ENCODE results near the gene GAS2L2. TPM values are rescaled to one million over a fixed set of nuclear protein-coding genes. Genes with fewer than 3 reads are reported as not detected.
A peak's percentile ranks its signal among the peaks of the same experiment; 100 is the strongest.

GAS2L2 gene
- polyA plus RNA-seq, 4 donors = 0.05 to 0.07 TPM; not detected in 2

DNA sequence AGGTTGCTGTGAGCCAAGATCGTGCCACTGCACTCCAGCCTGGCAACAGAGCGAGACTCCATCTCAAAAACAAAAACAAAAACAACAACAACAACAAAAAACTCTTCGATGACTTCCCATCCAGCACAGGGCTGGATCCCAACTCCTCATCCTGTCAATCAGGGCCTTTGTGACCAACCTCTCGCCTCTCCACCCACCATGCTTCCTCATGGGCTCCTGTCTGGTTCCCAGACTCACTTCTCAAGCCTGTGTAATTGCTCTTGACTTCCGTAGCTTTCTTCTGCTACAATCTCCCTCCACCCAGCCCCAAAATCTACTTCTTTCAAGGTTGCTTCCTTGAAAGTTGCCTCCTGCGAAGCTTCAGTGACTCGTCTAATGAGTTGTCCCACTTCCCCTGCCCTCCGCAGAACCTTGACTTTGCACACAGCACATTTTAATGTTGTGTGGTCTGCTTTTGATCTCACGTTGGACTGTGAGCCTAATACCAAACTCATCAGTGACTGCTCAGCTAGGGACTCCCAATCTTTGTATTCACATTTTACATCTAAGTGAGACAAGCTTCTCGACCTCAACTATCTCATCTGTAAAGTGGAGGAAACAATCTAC, 22.5 kb downstream of the GAS2L2 start:
- no peak for DNase-seq (ENCODE audit: low read depth in 4 of 4, low spot score in 3 of 4)

DNA sequence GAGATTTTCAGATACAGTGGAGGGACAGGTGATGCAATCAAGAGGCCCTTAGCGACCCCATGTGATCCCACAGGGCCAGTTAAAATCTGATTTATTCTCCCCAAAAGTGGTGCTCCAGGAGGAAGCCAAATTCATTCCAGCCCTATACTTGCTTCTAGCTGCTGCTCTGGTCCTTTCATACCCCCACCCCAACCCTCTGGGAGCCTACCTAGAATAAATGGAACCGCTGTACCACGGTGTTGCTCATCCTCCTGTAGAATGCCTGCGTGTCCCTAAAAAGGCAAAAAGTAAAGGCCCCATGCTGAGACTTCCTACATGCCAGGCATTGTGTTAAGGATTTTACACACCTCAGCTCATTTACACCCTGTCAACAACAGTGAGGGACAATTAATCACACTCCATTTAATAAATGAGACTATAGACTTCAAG, 23.6 kb downstream of the GAS2L2 start:
- no peak for DNase-seq (ENCODE audit: low read depth in 4 of 4, low spot score in 3 of 4)

- no peak for DNase-seq (ENCODE audit: low read depth in 4 of 4, low spot score in 3 of 4)
These were observed 24.5 kb downstream of the GAS2L2 start for GRCh38 chr17:35728551-35728950.

- no peak for DNase-seq (ENCODE audit: low read depth in 4 of 4, low spot score in 3 of 4)
These were observed 25.4 kb downstream of the GAS2L2 start for GRCh38 chr17:35727635-35728034.

GRCh38 chr17:35726953-35727460, 26.0 kb downstream of the GAS2L2 start:
- DNase-seq (ENCODE audit: low read depth in 4 of 4, low spot score in 3 of 4) = no peak

DNA sequence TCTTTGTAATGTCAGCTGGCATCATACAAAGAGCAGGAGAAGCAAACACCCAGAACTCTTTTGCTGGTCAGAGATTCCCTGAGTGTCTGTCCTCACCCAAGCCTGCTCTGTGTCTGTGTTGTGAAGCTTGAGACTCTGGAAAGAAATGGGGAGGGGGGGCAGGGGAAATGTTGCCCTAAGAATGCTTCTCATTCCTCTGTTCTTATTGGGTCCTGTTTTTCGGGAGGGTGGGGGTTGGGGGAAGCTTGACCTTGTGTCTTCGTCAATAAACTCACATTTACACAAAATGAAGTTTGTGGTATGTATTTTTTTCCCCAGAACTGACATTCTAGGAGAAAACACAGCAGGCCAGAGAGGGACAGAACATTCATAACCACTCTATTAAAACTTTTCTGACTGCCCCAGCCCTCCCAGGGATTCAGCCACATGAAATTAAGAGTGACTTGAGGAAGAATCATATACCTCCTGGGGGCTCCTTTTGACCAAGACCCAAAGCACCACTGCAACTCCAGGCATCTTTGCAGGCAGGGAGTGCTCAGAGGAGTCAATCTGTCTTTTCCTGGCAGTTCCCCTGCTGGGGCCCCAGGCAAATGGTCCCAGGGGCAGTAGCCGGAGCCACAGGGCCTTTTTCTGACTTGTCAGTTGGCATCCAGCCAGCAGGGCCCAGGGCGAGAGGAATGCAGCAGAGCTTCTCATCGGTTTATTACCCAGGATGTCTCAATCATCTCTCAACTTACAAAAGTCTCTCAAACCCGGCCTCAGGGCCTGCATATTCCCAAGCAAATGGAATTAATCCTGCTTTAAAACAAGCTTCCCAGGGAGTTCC, 26.7 kb downstream of the GAS2L2 start:
- DNase-seq (ENCODE audit: low read depth in 4 of 4, low spot score in 3 of 4) = peak in 3 of 4 donors; percentile 43 to 51 (median 47)

- no peak for DNase-seq (ENCODE audit: low read depth in 4 of 4, low spot score in 3 of 4)
These were observed 27.3 kb downstream of the GAS2L2 start for GRCh38 chr17:35725802-35726126.

DNA sequence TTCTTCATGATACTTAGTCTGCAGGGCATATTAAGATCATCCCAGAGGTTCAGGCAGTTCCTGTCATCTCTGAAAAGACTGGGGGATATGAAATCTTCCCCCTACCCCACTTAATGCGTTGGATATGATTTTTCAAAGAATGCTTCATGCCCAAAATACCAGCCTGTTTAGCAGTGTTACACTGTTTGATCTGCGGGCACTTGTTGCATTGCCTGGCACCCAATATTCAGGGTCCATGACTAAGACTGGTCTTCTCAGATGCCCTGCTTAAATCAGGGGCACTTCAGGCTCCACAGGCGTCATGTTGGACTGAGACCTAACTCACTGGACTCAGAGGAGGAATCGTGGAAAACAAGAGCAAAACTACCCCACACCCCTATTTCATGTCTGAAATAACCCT, 28.0 kb downstream of the GAS2L2 start:
- DNase-seq (ENCODE audit: low read depth in 4 of 4, low spot score in 3 of 4) = no peak

DNA sequence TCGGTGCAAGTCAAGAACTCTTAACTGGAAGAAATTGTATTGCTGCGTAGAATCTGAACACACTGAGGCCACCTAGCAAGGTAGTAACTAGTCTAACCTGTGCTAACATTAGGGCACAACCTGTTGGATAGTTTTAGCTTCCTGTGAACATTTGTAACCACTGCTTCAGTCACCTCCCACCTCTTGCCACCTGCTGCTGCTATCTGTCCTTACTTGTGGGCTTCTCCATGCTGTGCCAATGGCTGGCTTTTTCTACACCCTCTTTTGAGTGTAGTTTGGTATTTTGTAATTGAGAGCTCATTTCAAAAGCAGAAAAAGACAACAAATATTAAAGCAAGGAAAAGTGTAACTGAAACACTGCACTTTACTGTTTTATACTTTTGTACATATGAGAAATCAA, 29.3 kb downstream of the GAS2L2 start:
- DNase-seq (ENCODE audit: low read depth in 4 of 4, low spot score in 3 of 4) = no peak

- DNase-seq (ENCODE audit: low read depth in 4 of 4, low spot score in 3 of 4) = no peak
These were observed 35.6 kb downstream of the GAS2L2 start for GRCh38 chr17:35717475-35717874.

- DNase-seq (ENCODE audit: low read depth in 4 of 4, low spot score in 3 of 4) = no peak
These were observed 36.1 kb downstream of the GAS2L2 start for GRCh38 chr17:35716897-35717465.

DNA sequence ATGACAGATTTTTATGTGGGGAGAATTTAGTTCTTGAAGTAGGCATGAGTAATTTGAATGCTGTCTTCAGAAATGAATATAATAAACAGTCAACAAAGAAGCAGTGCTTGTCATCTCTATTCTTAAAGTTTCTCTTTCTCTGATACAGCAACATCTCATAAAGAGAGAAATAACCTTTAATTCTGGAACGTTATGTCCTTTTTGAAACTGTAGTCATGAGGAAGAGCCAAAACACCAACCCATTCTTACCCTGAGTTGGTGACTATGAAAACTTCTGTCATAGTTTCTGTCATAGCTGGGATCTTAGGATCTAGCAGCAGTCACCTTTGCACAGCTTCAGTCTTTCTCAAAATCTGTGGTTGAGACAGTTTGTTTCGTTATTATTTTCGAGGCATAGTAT, 36.9 kb downstream of the GAS2L2 start:
- no peak for DNase-seq (ENCODE audit: low read depth in 4 of 4, low spot score in 3 of 4)

- no peak for DNase-seq (ENCODE audit: low read depth in 4 of 4, low spot score in 3 of 4)
These were observed 37.6 kb downstream of the GAS2L2 start for GRCh38 chr17:35715416-35715815.

DNA sequence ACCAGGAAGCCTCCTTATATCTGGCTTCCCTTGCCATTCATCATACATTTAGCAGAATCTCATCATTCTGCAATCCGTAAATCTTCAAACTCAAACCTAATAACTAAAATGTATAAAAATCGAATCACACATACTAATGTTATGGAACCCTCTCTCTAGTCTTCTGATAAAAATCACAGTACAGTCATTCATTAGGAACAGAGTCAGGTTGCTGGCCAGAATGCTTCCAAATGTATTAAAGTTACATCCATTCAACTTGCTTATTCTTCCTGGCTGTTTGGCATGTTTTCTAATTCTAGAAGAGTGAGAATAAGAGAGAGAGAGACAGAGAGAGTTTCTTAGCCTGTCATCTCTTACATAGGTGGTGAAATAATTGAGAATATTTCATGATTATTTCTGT, 38.1 kb downstream of the GAS2L2 start:
- DNase-seq (ENCODE audit: low read depth in 4 of 4, low spot score in 3 of 4) = no peak

- DNase-seq (ENCODE audit: low read depth in 4 of 4, low spot score in 3 of 4) = peak in 3 of 4 donors; percentile 39 to 49 (median 46)
These were observed 39.8 kb downstream of the GAS2L2 start for GRCh38 chr17:35713069-35713728.

DNA sequence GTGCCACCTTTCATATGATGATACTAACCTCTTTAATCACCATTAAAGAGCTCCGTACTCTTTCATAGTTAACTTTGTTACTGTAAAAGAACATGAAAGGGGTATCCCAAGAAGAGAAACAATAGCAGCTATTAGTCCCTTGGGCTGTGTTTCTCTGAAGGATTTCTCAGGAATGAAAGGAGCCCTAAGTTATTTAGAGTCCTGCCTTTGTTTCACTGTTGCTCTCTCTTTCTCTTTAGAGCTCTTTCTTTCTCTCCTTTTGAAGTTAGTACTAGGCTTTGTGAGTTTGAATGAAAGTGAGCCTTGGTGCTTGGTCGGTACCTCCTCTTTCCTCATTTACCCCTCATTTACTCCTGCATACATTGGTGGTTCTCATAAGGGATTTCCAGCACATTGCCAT, 42.1 kb downstream of the GAS2L2 start:
- DNase-seq (ENCODE audit: low read depth in 4 of 4, low spot score in 3 of 4) = no peak

- no peak for DNase-seq (ENCODE audit: low read depth in 4 of 4, low spot score in 3 of 4)
These were observed 43.2 kb downstream of the GAS2L2 start for GRCh38 chr17:35709874-35710273.

DNA sequence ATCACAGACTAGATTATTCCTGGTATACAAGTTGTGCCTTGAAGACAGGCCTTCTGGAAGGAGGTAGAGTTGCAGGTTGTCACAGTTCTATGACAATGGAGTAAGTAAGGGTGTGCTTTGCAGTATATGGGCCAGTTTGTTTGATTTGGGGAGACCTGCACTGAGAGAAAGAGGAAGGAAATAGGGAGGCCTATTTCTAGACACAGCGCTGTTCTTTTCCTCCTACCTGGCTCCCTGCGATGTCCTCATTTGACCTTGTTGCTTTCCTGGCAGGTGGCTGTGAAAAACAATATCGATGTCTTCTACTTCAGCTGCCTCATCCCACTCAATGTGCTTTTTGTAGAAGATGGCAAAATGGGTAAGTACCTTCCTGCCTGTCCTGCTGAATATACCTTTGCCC, 44.1 kb downstream of the GAS2L2 start:
- DNase-seq (ENCODE audit: low read depth in 4 of 4, low spot score in 3 of 4) = no peak

- DNase-seq (ENCODE audit: low read depth in 4 of 4, low spot score in 3 of 4) = no peak
These were observed 44.9 kb downstream of the GAS2L2 start for GRCh38 chr17:35708149-35708548.

GRCh38 chr17:35705705-35706104, 47.3 kb downstream of the GAS2L2 start:
- no peak for DNase-seq (ENCODE audit: low read depth in 4 of 4, low spot score in 3 of 4)

DNA sequence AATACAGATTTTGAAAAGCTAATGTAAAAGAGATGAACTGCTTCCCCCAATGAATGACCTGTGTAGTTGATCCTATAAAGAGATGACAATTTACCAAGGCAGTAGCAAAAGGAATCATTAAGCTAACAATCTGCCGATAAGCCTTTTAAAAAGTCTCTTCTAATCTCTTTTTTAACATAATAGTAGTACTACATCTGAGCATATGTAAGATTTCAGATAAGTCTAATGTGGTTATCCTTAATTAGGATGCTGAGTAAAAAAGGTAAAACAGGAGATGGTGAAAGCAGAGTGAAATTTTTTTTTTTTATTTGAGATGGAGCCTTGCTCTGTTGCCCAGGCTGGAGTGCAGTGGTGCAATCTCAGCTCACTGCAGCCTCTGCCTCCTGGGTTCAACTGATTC, 47.8 kb downstream of the GAS2L2 start:
- no peak for DNase-seq (ENCODE audit: low read depth in 4 of 4, low spot score in 3 of 4)

Measured in right renal pelvis (tissue), 4 donors.